HG02870 (cell line): ENCODE data around the gene ANKRD45.
"Not testable (repeated sequence)": the region's sequence is repeated elsewhere in the genome, so short reads cannot be mapped to it uniquely, and the experiment has no call there.

Experiments used
- ATAC-seq: cut with Tn5 transposase; IDR thresholded peaks from one replicate; pipeline ENCODE4 v1.9.1; 2021; ENCODE audit warnings: mild to moderate bottlenecking, moderate library complexity; ENCODE audit not compliant: unreplicated experiment

The ANKRD45 gene

DNA sequence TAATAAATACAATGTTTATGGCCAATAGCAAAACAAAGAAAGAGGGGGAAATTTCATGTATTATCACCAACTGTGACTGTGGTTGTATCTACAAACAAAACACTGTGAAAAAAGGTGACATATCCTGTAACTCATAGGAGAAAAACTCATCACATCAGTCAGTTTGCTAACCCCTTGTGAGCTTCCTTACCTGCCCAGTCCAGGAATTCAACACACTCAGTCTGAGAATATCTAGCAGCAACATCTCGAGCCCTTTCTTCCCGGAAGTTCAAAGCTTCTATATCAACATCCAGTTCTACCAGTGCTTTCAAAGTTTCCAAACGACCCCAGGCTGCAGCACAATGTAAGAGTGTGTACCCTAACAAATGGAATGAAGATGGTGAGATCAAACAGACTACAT lies 23.0 kb downstream of the ANKRD45 start:
- ATAC-seq, result no peak

GRCh38 chr1:173642450-173643139 lies 27.1 kb downstream of the ANKRD45 start:
- not testable (repeated sequence) for ATAC-seq

GRCh38 chr1:173639102-173639501 lies 30.5 kb downstream of the ANKRD45 start:
- no peak for ATAC-seq

- no peak for ATAC-seq
Observed at GRCh38 chr1:173638043-173639021, 31.3 kb downstream of the ANKRD45 start.

DNA sequence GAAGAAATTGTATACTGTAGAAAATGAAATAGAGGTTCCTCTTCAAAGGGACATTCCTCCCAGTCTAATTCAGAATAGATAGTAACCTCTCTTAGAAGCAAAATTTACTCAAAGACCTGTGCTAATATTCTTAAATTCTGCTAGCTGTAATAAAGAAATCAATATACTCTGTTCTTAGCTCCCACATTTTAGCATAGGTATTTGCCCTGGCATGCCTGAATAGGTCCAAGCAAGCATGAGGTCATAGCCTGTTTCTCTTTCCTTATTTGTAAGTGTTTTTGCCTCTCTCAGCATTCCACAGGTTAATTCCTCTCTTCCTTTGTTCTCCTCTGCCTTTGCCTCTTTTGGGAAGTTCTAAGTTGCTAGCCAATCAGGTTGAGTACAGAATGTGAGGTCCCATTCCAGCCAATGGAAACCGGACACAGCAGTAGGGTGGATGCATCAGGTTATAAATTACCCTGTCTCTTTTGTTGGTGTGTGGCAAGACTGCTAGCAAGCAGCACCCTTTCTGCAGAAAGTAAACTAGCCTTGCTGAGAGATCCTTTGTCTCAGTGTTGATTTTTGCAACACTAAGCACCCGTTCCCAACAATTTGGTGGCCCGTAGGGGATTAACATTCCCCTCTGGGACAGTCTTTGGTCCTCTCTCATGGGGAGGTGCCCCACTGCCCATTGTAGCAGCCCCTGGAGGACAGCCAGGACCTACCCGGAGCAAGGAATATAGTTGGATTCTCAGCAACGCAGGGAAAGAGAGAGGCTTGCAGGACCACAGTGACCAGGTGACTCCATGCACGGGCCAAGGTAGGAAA lies 32.2 kb downstream of the ANKRD45 start:
- ATAC-seq, result not testable (repeated sequence)

- no peak for ATAC-seq
Observed at GRCh38 chr1:173635116-173635515, 34.5 kb downstream of the ANKRD45 start, which contains the start of gene TEX50. Gene TEX50, plus strand, starts transcription at chr1:173635338. Its CDS starts 184 bp downstream, at chr1:173635522.

GRCh38 chr1:173628888-173629287 lies 40.8 kb downstream of the ANKRD45 start:
- ATAC-seq, result no peak

GRCh38 chr1:173627269-173627668 lies 42.4 kb downstream of the ANKRD45 start:
- no peak for ATAC-seq

- no peak for ATAC-seq
Observed at GRCh38 chr1:173616859-173617258, 52.8 kb downstream of the ANKRD45 start.

DNA sequence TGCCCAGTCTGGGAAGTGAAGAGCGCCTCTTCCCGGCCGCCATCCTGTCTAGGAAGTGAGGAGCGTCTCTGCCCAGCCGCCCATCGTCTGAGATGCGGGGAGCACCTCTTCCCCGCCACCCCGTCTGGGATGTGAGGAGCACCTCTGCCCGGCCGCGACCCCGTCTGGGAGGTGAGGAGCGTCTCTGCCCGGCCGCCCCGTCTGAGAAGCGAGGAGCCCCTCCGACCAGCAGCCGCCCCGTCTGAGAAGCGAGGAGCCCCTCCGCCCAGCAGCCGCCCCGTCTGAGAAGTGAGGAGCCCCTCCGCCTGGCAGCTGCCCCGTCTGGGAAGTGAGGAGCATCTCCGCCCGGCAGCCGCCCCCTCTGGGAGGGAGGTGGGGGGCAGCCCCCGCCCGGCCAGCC lies 56.6 kb downstream of the ANKRD45 start:
- ATAC-seq, result not testable (repeated sequence)

GRCh38 chr1:173608503-173609216 lies 61.0 kb downstream of the ANKRD45 start:
- no peak for ATAC-seq

DNA sequence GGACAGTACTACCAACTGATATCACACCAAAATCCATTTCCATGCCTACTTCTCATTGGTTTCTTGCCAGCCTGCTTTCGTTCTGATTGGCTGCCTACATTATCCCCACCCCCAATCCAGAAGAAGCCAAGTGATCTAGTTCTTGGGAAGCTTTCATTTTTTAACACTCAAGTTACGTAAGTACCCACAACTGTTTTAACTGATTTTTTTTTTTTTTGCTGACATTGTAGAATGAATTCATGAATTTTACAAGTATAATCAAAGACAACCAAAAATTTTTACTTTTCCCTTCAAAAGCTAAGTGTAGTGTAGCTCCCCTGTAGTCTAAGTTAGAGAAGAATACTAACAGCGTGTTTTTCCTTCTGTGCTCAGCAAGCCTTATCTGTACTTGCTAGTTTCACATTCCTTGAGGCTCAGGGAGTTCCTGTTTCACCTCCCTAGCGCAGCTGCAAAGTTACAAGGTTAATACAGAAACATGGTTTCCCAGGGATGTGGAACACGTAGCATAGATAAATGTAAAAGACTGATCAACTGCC lies 66.5 kb downstream of the ANKRD45 start, which contains the start of gene SLC9C2:
Gene SLC9C2, minus strand, starts transcription at position 17 of the 536 bp plus-strand sequence. CDS start 1,296 bp downstream, outside the sequence.
- no peak for ATAC-seq

DNA sequence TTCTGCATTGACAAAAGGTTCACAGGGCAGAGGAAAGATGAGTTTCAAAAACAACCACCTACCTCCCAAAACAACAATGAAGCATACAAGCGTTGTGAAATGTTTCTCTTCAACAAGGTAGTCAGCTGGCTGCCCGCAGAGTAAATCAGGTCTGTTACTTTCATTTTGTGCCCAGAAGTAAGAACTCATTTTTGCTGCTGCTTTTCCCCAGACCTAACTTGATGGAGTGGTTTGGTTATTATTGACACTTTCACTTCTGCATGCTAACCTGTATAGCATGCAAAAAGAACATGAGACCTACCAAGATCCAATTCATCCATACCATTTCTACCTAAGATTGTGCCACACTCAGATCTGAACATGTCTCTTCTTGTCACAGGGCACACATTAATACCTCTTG lies 68.1 kb downstream of the ANKRD45 start:
- ATAC-seq, result peak; percentile 86

- no peak for ATAC-seq
Observed at GRCh38 chr1:173596097-173596825, 73.4 kb downstream of the ANKRD45 start.

DNA sequence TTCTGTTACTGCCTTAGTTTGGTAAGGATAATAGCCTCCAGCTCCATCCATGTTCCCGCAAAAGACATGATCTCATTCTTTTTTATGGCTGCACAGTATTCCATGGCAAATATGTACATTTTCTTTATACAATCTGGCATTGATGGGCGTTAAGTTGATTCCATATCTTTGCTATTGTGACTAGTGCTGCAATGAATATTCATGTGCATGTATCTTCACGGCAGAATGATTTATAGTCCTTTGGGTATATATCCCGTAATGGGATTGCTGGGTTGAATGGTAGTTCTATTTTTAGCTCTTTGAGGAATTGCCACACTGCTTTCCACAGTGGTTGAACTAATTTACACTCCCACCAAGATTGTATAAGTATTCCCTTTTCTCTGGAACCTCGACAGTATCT lies 78.5 kb downstream of the ANKRD45 start:
- not testable (repeated sequence) for ATAC-seq

DNA sequence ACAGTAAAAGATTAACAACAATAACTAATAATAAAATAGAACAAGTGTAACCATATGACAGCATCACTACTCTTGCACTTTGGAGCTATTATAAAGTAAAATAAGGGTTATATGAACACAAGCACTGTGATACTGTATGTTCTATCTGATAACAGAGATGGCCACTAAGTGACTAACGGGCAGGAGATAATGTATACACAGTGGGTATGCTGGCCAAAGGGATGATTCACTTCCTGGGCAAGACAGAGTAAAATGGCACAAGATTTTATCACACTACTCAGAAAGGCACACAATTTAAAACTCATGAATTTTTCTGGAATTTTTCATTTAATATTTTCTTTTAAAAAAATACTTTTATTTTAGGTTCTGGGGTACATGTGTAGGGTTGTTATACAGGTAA lies 79.1 kb downstream of the ANKRD45 start:
- no peak for ATAC-seq

DNA sequence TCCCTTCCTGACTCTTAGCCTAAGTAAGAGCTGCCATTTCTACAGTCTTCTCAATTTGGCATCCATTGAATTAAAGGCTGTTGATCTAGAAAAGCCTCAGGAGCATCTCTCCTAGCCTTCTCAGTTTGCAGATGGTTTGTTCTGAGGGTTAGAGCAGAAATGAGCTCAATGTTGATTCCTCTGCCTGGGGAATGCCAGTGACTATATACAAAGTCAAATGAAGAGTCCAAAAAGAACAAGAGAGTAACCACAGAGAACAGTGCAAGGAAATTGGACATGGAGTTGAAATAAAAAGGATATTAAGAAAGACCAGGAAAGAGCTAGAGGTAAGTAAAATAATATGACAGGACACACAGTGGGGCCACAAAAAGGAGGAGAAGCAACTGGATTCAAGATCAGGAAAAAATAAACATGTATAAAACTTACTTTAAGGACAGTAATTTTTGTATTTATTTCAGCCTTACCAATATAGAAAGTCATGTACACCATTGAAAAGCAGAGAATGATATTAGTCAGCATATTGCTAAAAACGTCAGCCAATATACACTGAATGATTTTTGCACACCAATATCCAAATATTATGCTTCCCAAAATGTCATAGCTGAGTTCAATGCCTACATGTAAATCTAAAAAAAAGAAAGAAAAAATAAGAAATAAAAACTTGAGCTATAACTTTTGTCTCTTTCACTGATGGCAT lies 88.1 kb downstream of the ANKRD45 start:
- peak; percentile 78 for ATAC-seq

GRCh38 chr1:173580658-173581057 lies 89.0 kb downstream of the ANKRD45 start:
- no peak for ATAC-seq

- no peak for ATAC-seq
Observed at GRCh38 chr1:173580071-173580470, 89.6 kb downstream of the ANKRD45 start.
